Calu3 (cell line): ENCODE measurements around the gene PLEKHN1. TPM values are rescaled to one million over a fixed set of nuclear protein-coding genes. Genes with fewer than 3 reads are reported as not detected.

Source experiments
- BruUV-seq: library from RNA; stranded (reverse); fragments of 400-500 nt; replicated peaks from 2 replicates; lab custom pipeline; 2021; lab: Mats Ljungman, UMichigan
- CTCF ChIA-PET: fragments of 300-600 bp; sonication (Branson Sonifier 250); formaldehyde crosslinking; loops from one replicate; lab custom pipeline; 2022; ENCODE audit warnings: antibody characterized with exemption; lab: Charles Lee
- DNase-seq: peaks from one replicate; pipeline ENCODE4 v3.0.0; 2022
- H3K27ac Mint-ChIP-seq: one replicate; pipeline ENCODE4 v1.8.0; 2022; ENCODE audit warnings: mixed read lengths; ENCODE audit not compliant: unreplicated experiment
- H3K27me3 Mint-ChIP-seq: one replicate; pipeline ENCODE4 v1.8.0; 2022; ENCODE audit warnings: mixed read lengths; ENCODE audit not compliant: unreplicated experiment
- H3K36me3 Mint-ChIP-seq: one replicate; pipeline ENCODE4 v1.8.0; 2022; ENCODE audit warnings: mild to moderate bottlenecking, moderate library complexity, mixed read lengths; ENCODE audit not compliant: insufficient read depth, unreplicated experiment
- H3K4me1 Mint-ChIP-seq: one replicate; pipeline ENCODE4 v1.8.0; 2022; ENCODE audit warnings: mild to moderate bottlenecking, low read depth, mixed read lengths; ENCODE audit not compliant: unreplicated experiment
- H3K4me3 Mint-ChIP-seq: one replicate; pipeline ENCODE4 v1.8.0; 2022; ENCODE audit warnings: mild to moderate bottlenecking, low read depth, moderate library complexity, mixed read lengths; ENCODE audit not compliant: unreplicated experiment
- H3K9me3 Mint-ChIP-seq: one replicate; pipeline ENCODE4 v1.8.0; 2022; ENCODE audit warnings: low read depth, mixed read lengths; ENCODE audit not compliant: unreplicated experiment
- intact Hi-C: fragments of 100-400 bp; cut with micrococcal nuclease; formaldehyde crosslinking; loops from one replicate; pipeline ENCODE4 v1.10.0; 2022; ENCODE audit not compliant: unreplicated experiment
- total RNA-seq: library from RNA; stranded (reverse); gene quantifications from 2 replicates; pipeline ENCODE4 v1.2.3, GENCODE V29; 2022
- TF ChIP-seq, protein P1 (sequence below): fragments of 200-600 bp; IDR thresholded peaks from one replicate; pipeline ENCODE4 v1.8.0; 2022; ENCODE audit warnings: antibody characterized with exemption; ENCODE audit not compliant: unreplicated experiment

PLEKHN1 gene
- total RNA-seq, 1 experiment from 2014 or later: 11.9 TPM

GRCh38 chr1:978835-979743 is 12.8 kb downstream of the PLEKHN1 start:
- H3K4me3 Mint-ChIP-seq: no peak overlapping the region
- H3K4me1 Mint-ChIP-seq: peaks cover 18% of the 10 kb centered on the region
- TF ChIP-seq, protein P1, sequence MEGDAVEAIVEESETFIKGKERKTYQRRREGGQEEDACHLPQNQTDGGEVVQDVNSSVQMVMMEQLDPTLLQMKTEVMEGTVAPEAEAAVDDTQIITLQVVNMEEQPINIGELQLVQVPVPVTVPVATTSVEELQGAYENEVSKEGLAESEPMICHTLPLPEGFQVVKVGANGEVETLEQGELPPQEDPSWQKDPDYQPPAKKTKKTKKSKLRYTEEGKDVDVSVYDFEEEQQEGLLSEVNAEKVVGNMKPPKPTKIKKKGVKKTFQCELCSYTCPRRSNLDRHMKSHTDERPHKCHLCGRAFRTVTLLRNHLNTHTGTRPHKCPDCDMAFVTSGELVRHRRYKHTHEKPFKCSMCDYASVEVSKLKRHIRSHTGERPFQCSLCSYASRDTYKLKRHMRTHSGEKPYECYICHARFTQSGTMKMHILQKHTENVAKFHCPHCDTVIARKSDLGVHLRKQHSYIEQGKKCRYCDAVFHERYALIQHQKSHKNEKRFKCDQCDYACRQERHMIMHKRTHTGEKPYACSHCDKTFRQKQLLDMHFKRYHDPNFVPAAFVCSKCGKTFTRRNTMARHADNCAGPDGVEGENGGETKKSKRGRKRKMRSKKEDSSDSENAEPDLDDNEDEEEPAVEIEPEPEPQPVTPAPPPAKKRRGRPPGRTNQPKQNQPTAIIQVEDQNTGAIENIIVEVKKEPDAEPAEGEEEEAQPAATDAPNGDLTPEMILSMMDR: no peak
- BruUV-seq: no TSS peak
- H3K36me3 Mint-ChIP-seq: peaks cover 24% of the 10 kb centered on the region
- CTCF ChIA-PET: no interaction called here
- no peaks in the 10 kb centered on the region for H3K9me3 Mint-ChIP-seq
- DNase-seq: no peak
- H3K27me3 Mint-ChIP-seq: peaks cover 34% of the 10 kb centered on the region
- intact Hi-C loops: no loop called here
- no peak overlapping the region for H3K27ac Mint-ChIP-seq

GRCh38 chr1:979744-980072 is 13.4 kb downstream of the PLEKHN1 start:
- CTCF ChIA-PET: no interaction called here

DNA sequence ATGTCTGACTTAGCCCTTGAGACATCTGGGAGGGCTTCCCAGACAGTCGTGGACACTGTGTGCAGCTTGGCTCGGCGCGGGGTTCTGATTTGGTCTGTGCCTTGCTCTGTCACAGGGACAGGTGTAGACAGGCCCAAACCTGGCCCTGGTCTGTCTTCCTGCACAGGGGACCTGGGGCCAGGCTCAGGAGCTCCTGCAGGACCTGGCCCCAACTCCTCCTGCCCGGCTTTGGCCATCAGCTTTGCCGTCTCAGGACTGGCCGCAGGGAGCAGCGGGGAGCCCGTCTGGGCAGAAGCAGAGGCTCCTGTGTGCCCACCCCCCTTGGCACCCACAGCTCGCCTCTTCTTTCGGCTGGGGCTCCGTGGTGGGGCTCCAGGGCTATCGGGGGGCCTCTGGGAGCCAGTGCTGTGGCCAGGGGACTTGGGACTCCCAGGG is 13.9 kb downstream of the PLEKHN1 start:
- no TSS peak for BruUV-seq
- Mint-ChIP-seq H3K27ac (no peak overlapping the region), H3K36me3 (peaks cover 19% of the 10 kb centered on the region), H3K9me3 (no peaks in the 10 kb centered on the region), H3K27me3 (peaks cover 36% of the 10 kb centered on the region), H3K4me1 (peaks cover 18% of the 10 kb centered on the region), H3K4me3 (no peak overlapping the region)
- TF ChIP-seq, protein P1: no peak
- intact Hi-C loops: no loop called here
- CTCF ChIA-PET: interaction anchor here (0.7 kb wide), 1 partner anchor 22 kb away, joined by 4 read pairs; no protein-coding TSS in a partner anchor
- DNase-seq: no peak

More at GRCh38 chr1:979744-980072, 13.4 kb downstream of the PLEKHN1 start:
- no peak overlapping the region for H3K27ac Mint-ChIP-seq
- TF ChIP-seq, protein P1: no peak
- H3K4me1 Mint-ChIP-seq: peaks cover 18% of the 10 kb centered on the region
- H3K9me3 Mint-ChIP-seq: no peaks in the 10 kb centered on the region
- no TSS peak for BruUV-seq
- peaks cover 34% of the 10 kb centered on the region for H3K27me3 Mint-ChIP-seq
- no peak overlapping the region for H3K4me3 Mint-ChIP-seq
- peaks cover 23% of the 10 kb centered on the region for H3K36me3 Mint-ChIP-seq
- intact Hi-C loops: no loop called here
- DNase-seq: no peak

- H3K27me3 Mint-ChIP-seq: peaks cover 42% of the 10 kb centered on the region
- no peak overlapping the region for H3K27ac Mint-ChIP-seq
- TF ChIP-seq, protein P1: no peak
- H3K9me3 Mint-ChIP-seq: no peaks in the 10 kb centered on the region
- H3K4me1 Mint-ChIP-seq: peaks cover 12% of the 10 kb centered on the region
- CTCF ChIA-PET: interaction anchor here (0.7 kb wide), 1 partner anchor 21 kb away, joined by 4 read pairs; no protein-coding TSS in a partner anchor
- BruUV-seq: no TSS peak
- intact Hi-C loops: no loop called here
- DNase-seq: no peak
- H3K4me3 Mint-ChIP-seq: no peak overlapping the region
- H3K36me3 Mint-ChIP-seq: peaks cover 13% of the 10 kb centered on the region
These were observed 14.5 kb downstream of the PLEKHN1 start for GRCh38 chr1:980602-981395.
